GM21576 (cell line): ENCODE data around the gene SLC6A18.

Experiments
- ATAC-seq: cut with Tn5 transposase; IDR thresholded peaks from one replicate; pipeline ENCODE4 v1.9.1; 2021; ENCODE audit warnings: mild to moderate bottlenecking, moderate library complexity; ENCODE audit not compliant: unreplicated experiment

The SLC6A18 gene

GRCh38 chr5:1202026-1202797 is 23.0 kb upstream of the SLC6A18 start:
- no peak for ATAC-seq

GRCh38 chr5:1202798-1203185 is 22.4 kb upstream of the SLC6A18 start:
- ATAC-seq: no peak

GRCh38 chr5:1203311-1203967 is 21.7 kb upstream of the SLC6A18 start:
- ATAC-seq: no peak

- no peak for ATAC-seq
Measured at GRCh38 chr5:1203968-1204692, 21.1 kb upstream of the SLC6A18 start.

GRCh38 chr5:1204693-1205242 is 20.4 kb upstream of the SLC6A18 start:
- no peak for ATAC-seq

GRCh38 chr5:1205255-1206180 is 19.7 kb upstream of the SLC6A18 start:
- ATAC-seq: no peak

DNA sequence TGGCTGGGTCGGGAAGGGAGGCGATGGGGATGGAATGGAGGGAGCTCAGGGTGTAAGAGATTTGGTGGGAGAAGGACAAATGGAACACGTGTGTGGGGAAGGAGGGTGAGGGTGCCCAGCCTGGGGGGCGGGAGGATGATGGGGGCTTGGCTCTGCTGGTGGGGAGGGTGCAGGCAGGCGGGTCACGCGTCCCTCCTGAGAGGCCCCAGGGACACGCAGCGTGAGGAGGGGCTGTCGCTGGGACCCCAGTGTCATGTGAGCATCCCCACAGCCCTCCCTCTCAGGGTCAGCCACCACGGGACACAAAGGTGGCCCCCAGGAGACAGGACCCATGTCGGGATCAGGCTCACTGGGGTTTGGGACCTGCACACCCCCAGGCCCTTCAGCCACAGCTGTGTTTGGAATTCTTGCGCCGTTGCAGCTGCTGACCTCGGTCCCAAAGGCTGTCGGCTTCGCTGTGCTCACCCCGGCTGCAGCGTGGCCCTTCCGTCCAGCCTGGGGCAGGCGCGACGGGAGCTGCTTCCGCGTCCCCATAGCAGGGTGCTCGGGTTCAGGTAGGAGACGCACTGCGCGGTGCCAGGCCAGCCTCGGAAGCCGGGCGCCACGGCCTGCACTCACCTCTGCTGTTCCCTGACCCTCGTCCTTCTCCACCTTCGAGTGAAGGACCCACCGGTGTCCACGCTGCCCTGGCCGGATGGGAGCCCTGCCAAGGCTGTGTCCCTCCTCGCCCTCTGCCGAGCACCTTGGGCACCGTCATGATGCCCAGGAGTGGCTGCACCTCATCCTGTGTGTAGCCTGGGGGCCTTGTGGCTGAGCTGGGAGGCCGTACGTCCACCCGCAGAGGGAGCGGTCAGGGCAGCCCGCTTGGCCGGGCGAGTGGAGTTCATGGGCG is 18.4 kb upstream of the SLC6A18 start:
- ATAC-seq: no peak

GRCh38 chr5:1207555-1207954 is 17.6 kb upstream of the SLC6A18 start:
- no peak for ATAC-seq

GRCh38 chr5:1208221-1208742 is 16.9 kb upstream of the SLC6A18 start:
- no peak for ATAC-seq

GRCh38 chr5:1208743-1209488 is 16.3 kb upstream of the SLC6A18 start:
- ATAC-seq: no peak

GRCh38 chr5:1209489-1209852 is 15.7 kb upstream of the SLC6A18 start:
- no peak for ATAC-seq

- no peak for ATAC-seq
Measured at GRCh38 chr5:1209896-1210776, 15.0 kb upstream of the SLC6A18 start.

DNA sequence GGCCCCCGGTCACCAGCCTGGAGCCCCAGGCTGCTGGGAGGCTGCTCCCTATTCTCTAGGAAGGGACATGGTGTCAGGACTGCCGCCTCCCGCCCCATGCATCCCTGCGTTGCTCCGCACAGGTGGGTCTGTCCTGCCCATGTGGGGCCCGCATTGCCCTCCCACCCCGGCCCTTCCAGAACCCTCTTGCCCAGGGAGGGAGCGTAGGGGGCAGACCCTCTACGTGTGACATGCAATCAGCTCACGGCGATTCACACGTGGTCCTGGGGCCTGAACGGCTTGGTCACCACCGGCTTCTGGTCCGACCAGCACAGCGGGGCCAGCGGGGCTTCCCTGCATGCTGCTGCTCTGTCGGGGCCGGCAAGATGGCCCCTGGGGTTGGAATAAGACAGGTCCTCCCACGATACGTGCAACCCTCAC is 14.3 kb upstream of the SLC6A18 start:
- no peak for ATAC-seq

DNA sequence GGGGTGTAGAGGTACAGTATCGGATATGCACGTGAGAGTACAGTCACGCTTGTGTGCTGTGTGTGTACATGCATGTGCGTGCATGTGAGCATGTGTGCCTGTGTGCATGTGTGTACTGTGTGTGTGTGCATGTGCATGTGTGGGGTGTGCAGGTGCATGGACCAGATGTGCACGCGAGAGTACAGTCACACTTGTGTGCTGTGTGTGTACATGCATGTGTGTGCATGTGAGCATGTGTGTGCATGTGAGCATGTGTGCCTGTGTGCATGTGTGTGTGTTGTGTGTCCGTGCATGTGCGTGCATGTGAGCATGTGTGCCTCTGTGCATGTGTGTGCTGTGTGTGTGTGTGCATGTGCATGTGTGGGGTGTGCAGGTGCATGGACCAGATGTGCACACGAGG is 13.5 kb upstream of the SLC6A18 start:
- ATAC-seq: no peak

GRCh38 chr5:1212271-1212670 is 12.9 kb upstream of the SLC6A18 start:
- ATAC-seq: no peak

DNA sequence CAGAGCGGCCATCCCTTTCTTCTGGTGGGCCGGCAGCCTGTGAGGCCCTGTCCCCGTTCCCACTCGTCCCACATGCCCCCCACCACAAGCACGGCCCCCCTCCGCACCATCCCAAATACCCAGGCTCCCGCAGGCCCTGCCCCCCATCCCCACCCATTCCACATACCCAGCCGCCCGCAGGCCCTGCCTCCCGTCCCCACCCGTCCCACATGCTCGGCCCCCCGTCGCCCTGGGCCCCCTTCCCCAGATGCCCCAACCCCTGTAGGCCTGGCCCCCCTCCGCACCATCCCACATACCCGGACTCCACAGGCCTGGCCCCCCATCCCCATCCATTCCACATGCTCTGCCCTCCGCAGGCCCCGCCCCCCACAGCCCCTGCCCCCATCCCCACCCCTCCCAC is 12.3 kb upstream of the SLC6A18 start:
- ATAC-seq: no peak

DNA sequence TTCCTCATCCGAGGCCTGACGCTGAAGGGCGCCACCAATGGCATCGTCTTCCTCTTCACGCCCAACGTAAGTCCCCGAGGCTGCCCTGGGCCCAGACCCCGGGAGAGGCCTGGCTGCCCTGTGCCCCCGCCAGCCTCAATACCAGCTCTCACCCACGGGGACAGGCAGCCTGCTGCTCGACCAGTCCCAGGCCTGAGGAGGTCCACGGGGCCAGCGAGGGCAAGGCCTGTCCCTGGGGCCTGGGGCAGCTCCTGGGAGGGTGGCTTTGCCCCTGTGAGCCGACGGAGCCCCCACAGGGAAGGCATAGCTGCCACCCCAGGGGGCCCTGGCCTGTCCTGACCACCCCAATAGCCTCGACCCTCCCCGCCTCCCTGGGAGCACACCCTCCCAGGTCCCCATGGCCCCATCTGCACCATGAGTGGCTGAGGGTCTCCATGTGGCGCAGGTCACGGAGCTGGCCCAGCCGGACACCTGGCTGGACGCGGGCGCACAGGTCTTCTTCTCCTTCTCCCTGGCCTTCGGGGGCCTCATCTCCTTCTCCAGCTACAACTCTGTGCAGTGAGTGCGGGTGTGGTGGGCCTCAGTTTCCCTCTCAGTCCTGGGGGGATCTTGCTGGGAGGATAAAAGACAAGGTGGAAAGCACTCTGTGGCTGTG is 11.5 kb upstream of the SLC6A18 start:
- no peak for ATAC-seq
